ENCODE data around the gene TOX2.

Gene TOX2

GRCh38 chr20:43946206-43946491 lies 31.5 kb downstream of the TOX2 start:
- no peak overlapping the region for H3K4me3 ChIP-seq (ENCODE audit: low read depth, low read length)
- in situ Hi-C loops (cut with HindIII; ENCODE audit: low sequenced_read_pairs): no loop called here
- no peak for TF ChIP-seq CTCF (IDR thresholded peaks at IDR 0.05; ENCODE audit: low read depth, low read length, missing control alignments)
- DNase-seq (ENCODE audit: low read depth): no peak

DNA sequence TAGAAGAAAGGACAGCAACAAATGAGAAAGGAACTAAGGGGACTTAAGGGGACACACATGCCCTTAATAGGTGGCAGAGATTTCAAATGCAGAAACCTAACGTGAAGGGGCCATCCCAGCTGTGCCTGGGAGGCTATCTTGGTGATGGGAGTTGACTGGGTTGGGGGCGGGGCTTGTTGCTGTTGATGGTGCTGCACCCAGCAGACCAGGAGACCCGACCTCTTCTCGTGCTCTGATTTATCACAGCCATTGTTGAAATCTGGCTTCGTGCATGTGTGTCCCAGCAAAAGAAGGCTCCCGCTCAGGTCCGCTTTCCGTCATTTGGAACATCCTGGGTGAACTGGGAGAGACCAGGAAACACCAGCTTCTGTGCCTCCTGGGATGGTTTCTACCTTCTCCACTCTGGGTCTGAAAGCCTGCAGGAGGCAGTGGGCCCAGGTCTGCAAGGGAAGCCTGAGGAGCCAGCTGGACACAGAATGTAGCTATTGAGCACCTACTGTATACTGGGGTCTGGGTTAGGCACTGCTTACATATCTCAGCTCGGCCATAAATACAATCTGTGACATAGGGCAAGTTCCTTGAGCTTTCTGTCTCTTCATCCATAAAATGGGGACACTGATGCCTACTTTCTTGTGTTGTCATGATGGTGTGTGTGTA lies 32.1 kb downstream of the TOX2 start:
- DNase-seq (ENCODE audit: low read depth): no peak
- H3K4me3 ChIP-seq (ENCODE audit: low read depth, low read length): no peak overlapping the region
- TF ChIP-seq CTCF (IDR thresholded peaks at IDR 0.05; ENCODE audit: low read depth, low read length, missing control alignments): no peak
- in situ Hi-C loops (cut with HindIII; ENCODE audit: low sequenced_read_pairs): no loop called here

GRCh38 chr20:43947316-43947710 lies 32.7 kb downstream of the TOX2 start:
- DNase-seq (ENCODE audit: low read depth): no peak
- TF ChIP-seq CTCF (IDR thresholded peaks at IDR 0.05; ENCODE audit: low read depth, low read length, missing control alignments): no peak
- in situ Hi-C loops (cut with HindIII; ENCODE audit: low sequenced_read_pairs): no loop called here
- no peak overlapping the region for H3K4me3 ChIP-seq (ENCODE audit: low read depth, low read length)

DNA sequence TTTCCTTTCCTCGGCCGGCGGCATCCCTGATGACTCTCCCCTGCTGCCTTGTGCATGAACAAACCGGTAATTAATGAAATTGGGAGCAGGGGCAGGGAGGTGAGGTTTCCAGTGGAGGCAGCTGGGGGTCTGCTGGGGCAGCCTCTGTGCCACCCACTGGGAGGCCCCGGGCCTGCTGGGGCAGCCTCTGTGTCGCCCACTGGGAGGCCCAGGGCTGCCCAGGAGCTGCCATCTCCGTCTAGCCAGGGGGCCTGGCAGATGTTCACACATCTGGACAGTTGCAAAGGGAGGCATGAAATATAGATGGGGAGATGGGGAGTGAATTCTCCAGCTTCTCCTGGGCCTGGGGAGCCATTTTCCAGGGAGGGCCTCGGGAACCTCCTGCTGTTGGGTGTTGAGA lies 33.8 kb downstream of the TOX2 start:
- DNase-seq (ENCODE audit: low read depth): no peak
- no peak overlapping the region for H3K4me3 ChIP-seq (ENCODE audit: low read depth, low read length)
- in situ Hi-C loops (cut with HindIII; ENCODE audit: low sequenced_read_pairs): no loop called here
- TF ChIP-seq CTCF (IDR thresholded peaks at IDR 0.05; ENCODE audit: low read depth, low read length, missing control alignments): no peak

DNA sequence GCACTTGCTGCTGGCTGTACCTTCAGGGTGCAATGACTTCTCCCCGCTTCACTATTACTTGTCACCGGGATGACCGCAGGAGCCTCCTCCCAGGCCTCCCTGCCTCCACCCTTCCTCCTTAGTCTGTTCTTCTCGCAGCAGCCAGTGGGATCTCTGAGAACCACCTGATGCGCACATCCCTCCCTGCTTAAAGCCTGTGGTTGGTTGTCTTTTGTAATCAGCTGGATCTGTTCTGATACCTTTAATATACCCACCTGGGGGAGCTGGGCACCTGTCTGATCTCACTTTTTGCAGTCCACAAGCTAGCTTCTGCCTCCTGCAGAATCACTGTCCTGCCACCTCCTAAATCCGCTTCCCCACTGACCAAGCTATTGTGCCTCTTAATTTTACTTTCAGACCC lies 34.6 kb downstream of the TOX2 start:
- DNase-seq (ENCODE audit: low read depth): no peak
- TF ChIP-seq CTCF (IDR thresholded peaks at IDR 0.05; ENCODE audit: low read depth, low read length, missing control alignments): no peak
- H3K4me3 ChIP-seq (ENCODE audit: low read depth, low read length): no peak overlapping the region
- in situ Hi-C loops (cut with HindIII; ENCODE audit: low sequenced_read_pairs): no loop called here

- TF ChIP-seq CTCF (IDR thresholded peaks at IDR 0.05; ENCODE audit: low read depth, low read length, missing control alignments): no peak
- no peak overlapping the region for H3K4me3 ChIP-seq (ENCODE audit: low read depth, low read length)
- DNase-seq (ENCODE audit: low read depth): no peak
- in situ Hi-C loops (cut with HindIII; ENCODE audit: low sequenced_read_pairs): no loop called here
These were observed 35.3 kb downstream of the TOX2 start for GRCh38 chr20:43949741-43950618.

Data from astrocyte of the cerebellum (primary cell).